Measurements from ENCODE around the gene TAL2. TPM values are rescaled to one million over a fixed set of nuclear protein-coding genes. Genes with fewer than 3 reads are reported as not detected.

TAL2 gene
- total RNA-seq, 4 donors from 2014 or later: not detected

DNA sequence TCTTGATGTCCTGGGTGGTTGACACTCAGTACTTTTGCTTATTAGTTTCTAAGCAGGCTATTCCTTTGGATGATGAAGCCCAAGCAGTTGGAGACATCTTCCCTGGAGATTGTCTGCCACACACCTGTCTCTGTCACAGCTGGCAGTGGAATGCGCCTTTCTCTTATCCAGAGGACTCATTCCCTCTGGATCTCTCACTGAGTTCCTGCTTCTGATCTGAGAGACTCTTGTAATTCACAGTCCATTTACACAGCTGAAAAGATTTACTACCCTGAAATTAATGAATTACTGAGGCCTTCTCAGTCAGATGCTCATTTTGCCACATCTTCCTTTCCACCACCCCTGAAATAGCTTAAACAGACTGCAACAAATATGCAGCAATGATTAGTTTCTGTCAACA is 15.9 kb downstream of the TAL2 start:
- no peaks in the 10 kb centered on the region for H3K9me3 ChIP-seq
- TF ChIP-seq POLR2A (IDR thresholded peaks at IDR 0.05; ENCODE audit: low read depth) (no peak), EP300 (IDR thresholded peaks at IDR 0.05) (no peak), POLR2AphosphoS5 (IDR thresholded peaks at IDR 0.05) (no peak)
- TF ChIP-seq, protein P1, sequence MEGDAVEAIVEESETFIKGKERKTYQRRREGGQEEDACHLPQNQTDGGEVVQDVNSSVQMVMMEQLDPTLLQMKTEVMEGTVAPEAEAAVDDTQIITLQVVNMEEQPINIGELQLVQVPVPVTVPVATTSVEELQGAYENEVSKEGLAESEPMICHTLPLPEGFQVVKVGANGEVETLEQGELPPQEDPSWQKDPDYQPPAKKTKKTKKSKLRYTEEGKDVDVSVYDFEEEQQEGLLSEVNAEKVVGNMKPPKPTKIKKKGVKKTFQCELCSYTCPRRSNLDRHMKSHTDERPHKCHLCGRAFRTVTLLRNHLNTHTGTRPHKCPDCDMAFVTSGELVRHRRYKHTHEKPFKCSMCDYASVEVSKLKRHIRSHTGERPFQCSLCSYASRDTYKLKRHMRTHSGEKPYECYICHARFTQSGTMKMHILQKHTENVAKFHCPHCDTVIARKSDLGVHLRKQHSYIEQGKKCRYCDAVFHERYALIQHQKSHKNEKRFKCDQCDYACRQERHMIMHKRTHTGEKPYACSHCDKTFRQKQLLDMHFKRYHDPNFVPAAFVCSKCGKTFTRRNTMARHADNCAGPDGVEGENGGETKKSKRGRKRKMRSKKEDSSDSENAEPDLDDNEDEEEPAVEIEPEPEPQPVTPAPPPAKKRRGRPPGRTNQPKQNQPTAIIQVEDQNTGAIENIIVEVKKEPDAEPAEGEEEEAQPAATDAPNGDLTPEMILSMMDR (IDR thresholded peaks at IDR 0.05): no peak
- H3K4me3 ChIP-seq: no peak overlapping the region
- intact Hi-C loops (cut with DNase I): no loop called here
- H3K36me3 ChIP-seq: no peaks in the 10 kb centered on the region
- no peak overlapping the region for H3K27ac ChIP-seq (replicated peaks in 1 of 4)
- H3K27me3 ChIP-seq: no peaks in the 10 kb centered on the region
- 87% methylated on average over 1 of the region's 1 CpG for WGBS
- no peaks in the 10 kb centered on the region for H3K4me1 ChIP-seq
- DNase-seq (ENCODE audit: extremely low spot score): no peak

DNA sequence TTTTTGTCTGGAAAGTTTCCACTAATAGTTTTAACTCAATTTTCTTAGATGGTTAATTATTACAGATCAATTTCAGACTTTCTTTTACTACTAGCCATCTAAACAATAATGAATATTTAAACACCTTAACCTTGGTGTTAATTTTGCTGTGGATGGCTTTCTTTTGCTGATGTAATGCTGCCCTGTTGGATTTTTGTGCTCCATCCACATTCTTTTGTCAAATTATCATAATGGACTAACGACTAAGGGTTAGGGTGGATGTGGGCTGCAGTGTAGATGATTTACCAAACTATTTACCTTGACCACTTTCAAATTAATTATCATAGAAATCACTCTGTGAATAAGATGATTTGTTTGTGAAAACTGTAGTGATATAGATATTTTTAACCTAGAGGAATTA is 16.5 kb downstream of the TAL2 start:
- 66% methylated on average over 1 of the region's 1 CpG for WGBS
- DNase-seq (ENCODE audit: extremely low spot score): no peak
- no peak for TF ChIP-seq POLR2AphosphoS5 (IDR thresholded peaks at IDR 0.05)
- TF ChIP-seq, protein P1 (IDR thresholded peaks at IDR 0.05): no peak
- TF ChIP-seq EP300 (IDR thresholded peaks at IDR 0.05): no peak
- no peak for TF ChIP-seq POLR2A (IDR thresholded peaks at IDR 0.05; ENCODE audit: low read depth)

DNA sequence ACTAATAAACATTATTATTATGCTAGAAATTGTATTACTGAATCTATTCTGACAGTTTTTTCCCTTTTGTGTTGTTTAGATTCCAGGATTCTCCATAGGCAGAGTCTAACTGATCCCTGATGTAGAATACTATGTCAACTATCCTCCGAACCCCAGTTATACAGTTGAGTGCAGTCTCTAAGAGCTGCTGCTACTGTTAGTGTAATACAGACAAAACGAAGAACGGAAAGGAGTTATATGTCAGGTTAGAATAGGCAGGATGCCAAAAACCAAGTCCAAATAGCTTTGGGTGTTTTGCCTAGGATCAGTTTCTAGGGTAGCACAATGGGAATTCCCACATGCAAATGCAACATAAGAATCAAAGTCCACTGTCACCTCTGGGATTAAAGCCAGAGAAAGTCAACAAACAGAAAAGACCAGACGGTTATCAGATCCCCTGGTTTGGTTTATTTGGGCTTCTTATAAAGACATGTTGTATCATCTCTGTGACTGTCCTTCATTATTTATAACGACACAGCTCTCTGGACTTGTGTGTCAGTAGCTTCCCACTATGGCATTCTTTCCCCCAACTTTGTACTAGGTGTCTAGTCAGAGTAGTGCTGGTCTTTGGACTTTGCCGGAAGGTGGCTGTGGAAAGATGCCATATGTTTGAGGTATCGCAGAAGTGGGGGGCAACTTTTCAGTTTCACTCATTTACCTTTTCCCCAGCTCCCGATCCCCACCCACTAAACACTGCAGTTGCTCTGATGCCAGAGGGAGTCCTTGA is 17.2 kb downstream of the TAL2 start:
- no peaks in the 10 kb centered on the region for H3K4me1 ChIP-seq
- intact Hi-C loops (cut with DNase I): no loop called here
- 64% methylated on average over 8 of the region's 8 CpGs for WGBS
- H3K27ac ChIP-seq (replicated peaks in 1 of 4): no peak overlapping the region
- no peaks in the 10 kb centered on the region for H3K9me3 ChIP-seq
- no peaks in the 10 kb centered on the region for H3K27me3 ChIP-seq
- no peaks in the 10 kb centered on the region for H3K36me3 ChIP-seq
- no peak overlapping the region for H3K4me3 ChIP-seq
- TF ChIP-seq POLR2A (IDR thresholded peaks at IDR 0.05; ENCODE audit: low read depth) (no peak), POLR2AphosphoS5 (IDR thresholded peaks at IDR 0.05) (no peak), EP300 (IDR thresholded peaks at IDR 0.05) (no peak)
- TF ChIP-seq, protein P1 (IDR thresholded peaks at IDR 0.05): no peak
- no peak for DNase-seq (ENCODE audit: extremely low spot score)

More for the DNA sequence above, 16.5 kb downstream of the TAL2 start:
- Histone ChIP-seq H3K4me1 (no peaks in the 10 kb centered on the region), H3K9me3 (no peaks in the 10 kb centered on the region), H3K27ac (replicated peaks in 1 of 4) (no peak overlapping the region), H3K4me3 (no peak overlapping the region), H3K36me3 (no peaks in the 10 kb centered on the region), H3K27me3 (no peaks in the 10 kb centered on the region)
- intact Hi-C loops (cut with DNase I): no loop called here

DNA sequence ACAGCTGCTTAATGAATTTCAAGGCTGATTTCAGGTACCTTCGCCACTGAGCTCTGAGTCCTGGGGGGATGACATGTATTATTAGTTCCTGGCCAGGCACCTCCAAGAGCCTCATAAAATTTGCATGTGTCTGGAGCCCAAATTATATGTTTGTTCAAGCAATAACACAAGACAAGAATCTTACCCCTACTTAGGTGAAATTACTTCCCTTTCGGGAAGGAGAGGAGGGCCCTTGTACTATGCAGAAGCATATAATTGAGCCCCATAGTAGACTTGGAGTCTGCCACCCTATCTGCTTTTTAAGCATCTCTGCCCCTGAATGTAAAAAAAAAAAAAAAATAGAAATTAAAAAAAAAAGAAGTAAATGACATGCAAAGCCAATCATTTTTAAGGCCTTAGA is 19.1 kb downstream of the TAL2 start:
- intact Hi-C loops (cut with DNase I): no loop called here
- WGBS: 90% methylated on average over 2 of the region's 2 CpGs
- Histone ChIP-seq H3K4me3 (no peak overlapping the region), H3K9me3 (no peaks in the 10 kb centered on the region), H3K4me1 (no peaks in the 10 kb centered on the region), H3K27me3 (no peaks in the 10 kb centered on the region), H3K27ac (replicated peaks in 1 of 4) (no peak overlapping the region), H3K36me3 (no peaks in the 10 kb centered on the region)
- DNase-seq (ENCODE audit: extremely low spot score): no peak
- TF ChIP-seq POLR2A (IDR thresholded peaks at IDR 0.05; ENCODE audit: low read depth) (no peak), POLR2AphosphoS5 (IDR thresholded peaks at IDR 0.05) (no peak), EP300 (IDR thresholded peaks at IDR 0.05) (no peak)
- TF ChIP-seq, protein P1 (IDR thresholded peaks at IDR 0.05): no peak

DNA sequence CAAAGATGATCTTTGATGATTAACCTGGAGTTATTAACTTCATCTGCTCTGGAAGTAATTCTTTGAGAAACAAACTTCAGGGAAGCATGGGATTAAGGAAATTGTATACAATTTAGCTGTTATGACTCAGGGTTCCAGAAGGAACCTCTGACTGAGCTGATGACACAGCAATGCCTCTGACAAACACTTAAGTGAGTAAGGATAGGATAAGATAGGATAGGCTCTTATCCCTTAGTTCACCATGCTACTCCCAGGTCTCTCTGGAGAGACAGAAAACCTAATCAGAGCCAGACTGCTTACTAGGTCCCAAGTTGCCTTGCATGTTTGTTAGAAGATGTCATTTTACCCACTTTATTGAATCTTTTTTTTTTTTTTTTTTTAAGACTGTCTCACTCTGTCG is 19.5 kb downstream of the TAL2 start:
- TF ChIP-seq POLR2A (IDR thresholded peaks at IDR 0.05; ENCODE audit: low read depth): no peak
- WGBS: 83% methylated on average over 1 of the region's 1 CpG

More for the DNA sequence above, 19.5 kb downstream of the TAL2 start:
- Histone ChIP-seq H3K4me3 (no peak overlapping the region), H3K27me3 (no peaks in the 10 kb centered on the region), H3K9me3 (no peaks in the 10 kb centered on the region), H3K36me3 (no peaks in the 10 kb centered on the region), H3K4me1 (no peaks in the 10 kb centered on the region), H3K27ac (replicated peaks in 1 of 4) (no peak overlapping the region)
- DNase-seq (ENCODE audit: extremely low spot score): no peak
- intact Hi-C loops (cut with DNase I): no loop called here

All from esophagus muscularis mucosa (tissue), 4 donors.